ENCODE measurements around the gene FEM1A. TPM values are rescaled to one million over a fixed set of nuclear protein-coding genes. Genes with fewer than 3 reads are reported as not detected.

FEM1A gene
- total and polyA plus RNA-seq, 9 of the 15 experiments (the other 6 are each of a cell fraction or from before 2014, with no cell fraction given): 0.08 to 19.0 (median 6.8) TPM

GRCh38 chr19:4775627-4776152 is 15.8 kb upstream of the FEM1A start:
- no peaks in the 10 kb centered on the region for H3K9me1 ChIP-seq (ENCODE audit: control insufficient read depth, insufficient read depth, low read length)
- H3K4me3 ChIP-seq: no peak overlapping the region
- intact Hi-C loops (cut with micrococcal nuclease) (no loop called here), in situ Hi-C loops (cut with MboI) (no loop called here)
- TF ChIP-seq ZNF146 (CRISPR knock-in tag; IDR thresholded peaks at IDR 0.05; ENCODE audit: unreplicated experiment) (peak; percentile 88), BCOR (IDR thresholded peaks at IDR 0.05) (0 out of 2 replicates have a peak, but pooled peaks have one; percentile 20), RBBP5 (IDR thresholded peaks at IDR 0.05; ENCODE audit: borderline replicate concordance, insufficient read depth, low read length, poor library complexity, severe bottlenecking) (no peak)
- H3K9ac ChIP-seq (ENCODE audit: insufficient read depth in 1 of 2, low read depth in 2 of 2, low read length in 2 of 2): no peak overlapping the region
- no peaks in the 10 kb centered on the region for H3K79me2 ChIP-seq (ENCODE audit: control insufficient read depth, insufficient read depth, low read length)
- H3K4me2 ChIP-seq (ENCODE audit: insufficient read depth, low read length): no peak overlapping the region
- CTCF ChIA-PET (ENCODE audit: low intra/inter-chr PET ratio): no interaction called here
- H3K27me3 ChIP-seq (ENCODE audit: control insufficient read depth in 2 of 2, insufficient read depth in 2 of 2, low read length in 2 of 2): peaks cover 8 to 45% of the 10 kb centered on the region in 2 experiments; a peak in 4 of 5 replicates
- no peaks in the 10 kb centered on the region for H3K4me1 ChIP-seq (replicated peaks in 1 of 2; ENCODE audit: control insufficient read depth in 2 of 2, insufficient read depth in 2 of 2, low read length in 2 of 2)
- no peak overlapping the region for H3K27ac ChIP-seq (ENCODE audit: extremely low read depth, low read depth, low read length)
- H3K36me3 ChIP-seq (ENCODE audit: control insufficient read depth, insufficient read depth, low read length): no peaks in the 10 kb centered on the region
- no peak for ATAC-seq
- no peak for DNase-seq (ENCODE audit: extremely low read depth in 1 of 4, low spot score in 3 of 4)
- FAIRE-seq: no peak
- POLR2A ChIA-PET: interaction anchor here (0.6 kb wide), 1 partner anchor 22 kb away, joined by 4 read pairs; no protein-coding TSS in a partner anchor
- no peak overlapping the region for H2AFZ ChIP-seq (ENCODE audit: low read depth, low read length)
- H3K9me3 ChIP-seq (replicated peaks; ENCODE audit: control insufficient read depth, insufficient read depth, low read depth, low read length): peaks cover under 1% of the 10 kb centered on the region; the same call in 1 of the 2 replicates
- WGBS (ENCODE audit: insufficient coverage, low coverage, missing lambda C conversion rate): 0% methylated on average over 5 of the region's 5 CpGs
- 0 out of 2 replicates have a peak, but pooled peaks cover 4% of the 10 kb centered on the region for H4K20me1 ChIP-seq (replicated peaks; ENCODE audit: control insufficient read depth, insufficient read depth, low read length)
- no TSS peak for BruUV-seq (replicated peaks)

- intact Hi-C loops (cut with micrococcal nuclease) (no loop called here), in situ Hi-C loops (cut with MboI) (no loop called here)
- WGBS (ENCODE audit: insufficient coverage, low coverage, missing lambda C conversion rate): 2% methylated on average over 14 of the region's 14 CpGs
- Histone ChIP-seq H3K79me2 (ENCODE audit: control insufficient read depth, insufficient read depth, low read length) (no peaks in the 10 kb centered on the region), H3K4me2 (ENCODE audit: insufficient read depth, low read length) (no peak overlapping the region), H2AFZ (ENCODE audit: low read depth, low read length) (no peak overlapping the region), H3K27ac (ENCODE audit: extremely low read depth, low read depth, low read length) (no peak overlapping the region), H3K27me3 (ENCODE audit: control insufficient read depth in 2 of 2, insufficient read depth in 2 of 2, low read length in 2 of 2) (peaks cover 12 to 50% of the 10 kb centered on the region in 2 experiments; a peak in 4 of 5 replicates), H3K9me1 (ENCODE audit: control insufficient read depth, insufficient read depth, low read length) (no peaks in the 10 kb centered on the region), H3K4me1 (replicated peaks in 1 of 2; ENCODE audit: control insufficient read depth in 2 of 2, insufficient read depth in 2 of 2, low read length in 2 of 2) (no peaks in the 10 kb centered on the region), H4K20me1 (replicated peaks; ENCODE audit: control insufficient read depth, insufficient read depth, low read length) (0 out of 2 replicates have a peak, but pooled peaks cover 4% of the 10 kb centered on the region), H3K9ac (ENCODE audit: insufficient read depth in 1 of 2, low read depth in 2 of 2, low read length in 2 of 2) (no peak overlapping the region), H3K9me3 (replicated peaks; ENCODE audit: control insufficient read depth, insufficient read depth, low read depth, low read length) (peaks cover 3% of the 10 kb centered on the region; the same call in 1 of the 2 replicates), H3K4me3 (no peak overlapping the region), H3K36me3 (ENCODE audit: control insufficient read depth, insufficient read depth, low read length) (no peaks in the 10 kb centered on the region)
- ATAC-seq (no peak), FAIRE-seq (no peak), DNase-seq (ENCODE audit: extremely low read depth in 1 of 4, low spot score in 3 of 4) (peak in 1 of 4 experiments; percentile 23)
- no peak for TF ChIP-seq ZNF146 (CRISPR knock-in tag; IDR thresholded peaks at IDR 0.05; ENCODE audit: unreplicated experiment)
- TF ChIP-seq CREB3L1 (IDR thresholded peaks at IDR 0.05; ENCODE audit: borderline replicate concordance, low read depth): no peak
- TF ChIP-seq RFX1 (IDR thresholded peaks at IDR 0.05): peak; percentile 82
- TF ChIP-seq SIRT6 (IDR thresholded peaks at IDR 0.05; ENCODE audit: low read depth, low read length): no peak
- no peak for TF ChIP-seq ZFP30 (CRISPR knock-in tag; IDR thresholded peaks at IDR 0.05; ENCODE audit: borderline replicate concordance)
- TF ChIP-seq PHF20 (IDR thresholded peaks at IDR 0.05; ENCODE audit: partially characterized antibody): no peak
- no peak for TF ChIP-seq E2F3 (CRISPR knock-in tag; IDR thresholded peaks at IDR 0.05)
- ChIA-PET POLR2A (interaction anchor here (0.7 kb wide), 1 partner anchor 63 kb away, joined by 3 read pairs; no protein-coding TSS in a partner anchor), CTCF (ENCODE audit: low intra/inter-chr PET ratio) (no interaction called here)
- no TSS peak for BruUV-seq (replicated peaks)
Measured at GRCh38 chr19:4776436-4777211, 14.9 kb upstream of the FEM1A start.
